Colonic mucosa (tissue), 4 donors: Measurements from ENCODE around the gene WNT9A. TPM values are rescaled to one million over a fixed set of nuclear protein-coding genes. Genes with fewer than 3 reads are reported as not detected.

Experiments
- DNase-seq: peaks from one replicate; pipeline ENCODE4 v3.0.0-alpha.2; 2020
- H3K27ac ChIP-seq: fragments of 200-600 bp; one replicate; pipeline ENCODE4 v1.8.0; 2021
- H3K27me3 ChIP-seq: fragments of 200-600 bp; one replicate; pipeline ENCODE4 v1.8.0; 2021
- H3K36me3 ChIP-seq: fragments of 200-600 bp; one replicate; pipeline ENCODE4 v1.8.0; 2021
- H3K4me1 ChIP-seq: fragments of 200-600 bp; one replicate; pipeline ENCODE4 v1.8.0; 2021; ENCODE audit warnings: mild to moderate bottlenecking
- H3K4me3 ChIP-seq: fragments of 200-600 bp; one replicate; pipeline ENCODE4 v1.8.0; 2021
- H3K9ac ChIP-seq, 2 donors: one replicate each; pipeline ENCODE4 v1.7.0; 2013; ENCODE audit warnings: control low read depth in 2 of 2, low read depth in 2 of 2, low read length in 2 of 2
- H3K9me3 ChIP-seq: fragments of 200-600 bp; one replicate; pipeline ENCODE4 v1.8.0; 2021
- CTCF ChIP-seq: fragments of 200-600 bp; IDR thresholded peaks from one replicate; pipeline ENCODE4 v1.8.0; 2022; ENCODE audit warnings: antibody characterized with exemption, mild to moderate bottlenecking
- intact Hi-C: fragments of 100-400 bp; cut with DNase I; formaldehyde crosslinking; loops from one replicate; pipeline ENCODE4 v1.14.1; 2022
- total RNA-seq, 2 donors: library from RNA; stranded (reverse); fragmentation: NEBNext Ultra II Directional in 1 of 2; extraction: Animal tissue kit (Norgen Biotek cat#: 25700) in 1 of 2; gene quantifications; one replicate each; pipeline ENCODE4 v1.2.1, GENCODE V29; 2021
- donor health status: healthy.
- donor health status: DM: no; HTN: no; CAD: no.
- donor health status: DM: no; HTN: no; CAD: no.

Gene WNT9A
- total RNA-seq, 2 donors from 2014 or later = 2.6 to 3.3 TPM

- Histone ChIP-seq H3K9me3 (no peaks in the 10 kb centered on the region), H3K27ac (no peak overlapping the region), H3K4me1 (no peaks in the 10 kb centered on the region), H3K27me3 (no peaks in the 10 kb centered on the region), H3K9ac (no peak overlapping the region), H3K36me3 (no peaks in the 10 kb centered on the region), H3K4me3 (no peak overlapping the region)
- intact Hi-C loops = no loop called here
- DNase-seq = no peak
- TF ChIP-seq CTCF = no peak
These were observed 29.5 kb downstream of the WNT9A start for GRCh38 chr1:227918083-227918700.

- no peaks in the 10 kb centered on the region for H3K27me3 ChIP-seq
- no peak overlapping the region for H3K27ac ChIP-seq
- no peak overlapping the region for H3K4me3 ChIP-seq
- H3K36me3 ChIP-seq = no peaks in the 10 kb centered on the region
- H3K9me3 ChIP-seq = no peaks in the 10 kb centered on the region
- no peak for DNase-seq
- intact Hi-C loops = no loop called here
- H3K4me1 ChIP-seq = no peaks in the 10 kb centered on the region
- H3K9ac ChIP-seq = no peak overlapping the region
- no peak for TF ChIP-seq CTCF
These were observed 30.4 kb downstream of the WNT9A start for GRCh38 chr1:227917081-227917950.

GRCh38 chr1:227916655-227917054, 31.1 kb downstream of the WNT9A start:
- Histone ChIP-seq H3K4me1 (no peaks in the 10 kb centered on the region), H3K27ac (no peak overlapping the region), H3K9me3 (no peaks in the 10 kb centered on the region), H3K27me3 (no peaks in the 10 kb centered on the region), H3K36me3 (no peaks in the 10 kb centered on the region), H3K9ac (no peak overlapping the region), H3K4me3 (no peak overlapping the region)
- intact Hi-C loops = no loop called here
- no peak for DNase-seq
- no peak for TF ChIP-seq CTCF

GRCh38 chr1:227915564-227916553, 31.9 kb downstream of the WNT9A start:
- Histone ChIP-seq H3K4me1 (no peaks in the 10 kb centered on the region), H3K36me3 (no peaks in the 10 kb centered on the region), H3K9ac (no peak overlapping the region), H3K9me3 (no peaks in the 10 kb centered on the region), H3K4me3 (no peak overlapping the region), H3K27me3 (no peaks in the 10 kb centered on the region), H3K27ac (no peak overlapping the region)
- intact Hi-C loops = no loop called here
- DNase-seq = no peak
- TF ChIP-seq CTCF = no peak
